DMS79 treated with DMSO at 0.1 percent for 48 hours (cell line): Measurements from ENCODE around the gene EPB41L4A.
"Not testable (repeated sequence)": the region's sequence is repeated elsewhere in the genome, so short reads cannot be mapped to it uniquely, and the experiment has no call there.

ENCODE experiments used
- DNase-seq: peaks from one replicate; lab custom pipeline; 2025; lab: John Stamatoyannopoulos, UW

The EPB41L4A gene

GRCh38 chr5:112208699-112209615 is 210.1 kb downstream of the EPB41L4A start:
- peak; percentile 55 for DNase-seq

GRCh38 chr5:112208195-112208594 is 210.9 kb downstream of the EPB41L4A start:
- not testable (repeated sequence) for DNase-seq

- DNase-seq, result no peak
Measured at GRCh38 chr5:112205846-112206245, 213.2 kb downstream of the EPB41L4A start.

GRCh38 chr5:112203229-112203628 is 215.8 kb downstream of the EPB41L4A start:
- DNase-seq, result no peak

GRCh38 chr5:112202694-112203093 is 216.4 kb downstream of the EPB41L4A start:
- DNase-seq, result no peak

GRCh38 chr5:112201141-112201540 is 217.9 kb downstream of the EPB41L4A start:
- no peak for DNase-seq

- no peak for DNase-seq
Measured at GRCh38 chr5:112200131-112200530, 218.9 kb downstream of the EPB41L4A start.

GRCh38 chr5:112196584-112196983 is 222.5 kb downstream of the EPB41L4A start:
- peak; percentile 69 for DNase-seq

- no peak for DNase-seq
Measured at GRCh38 chr5:112195924-112196323, 223.2 kb downstream of the EPB41L4A start.

- DNase-seq, result no peak
Measured at GRCh38 chr5:112192866-112193265, 226.2 kb downstream of the EPB41L4A start.

- no peak for DNase-seq
Measured at GRCh38 chr5:112192072-112192471, 227.0 kb downstream of the EPB41L4A start.

GRCh38 chr5:112189391-112189790 is 229.7 kb downstream of the EPB41L4A start:
- no peak for DNase-seq

- DNase-seq, result no peak
Measured at GRCh38 chr5:112186401-112186990, 232.6 kb downstream of the EPB41L4A start.

GRCh38 chr5:112183874-112184273 is 235.2 kb downstream of the EPB41L4A start:
- DNase-seq, result no peak

- DNase-seq, result no peak
Measured at GRCh38 chr5:112183103-112183711, 235.9 kb downstream of the EPB41L4A start.

- DNase-seq, result no peak
Measured at GRCh38 chr5:112179290-112179689, 239.8 kb downstream of the EPB41L4A start.

GRCh38 chr5:112174959-112175594 is 244.0 kb downstream of the EPB41L4A start:
- peak; percentile 47 for DNase-seq

GRCh38 chr5:112165897-112166737 is 253.0 kb downstream of the EPB41L4A start:
- no peak for DNase-seq

- DNase-seq, result no peak
Measured at GRCh38 chr5:112165399-112165798, 253.7 kb downstream of the EPB41L4A start.

- DNase-seq, result no peak
Measured at GRCh38 chr5:112163435-112163834, 255.6 kb downstream of the EPB41L4A start.

GRCh38 chr5:112161392-112161748 is 257.7 kb downstream of the EPB41L4A start:
- no peak for DNase-seq
